ENCODE results near the gene ZNF883. TPM values are rescaled to one million over a fixed set of nuclear protein-coding genes. Genes with fewer than 3 reads are reported as not detected.

The ZNF883 gene
- total RNA-seq, 1 donor from 2014 or later, result 6.1 TPM

GRCh38 chr9:112945620-112946208, 66.3 kb downstream of the ZNF883 start:
- no peak overlapping the region for H3K4me3 Mint-ChIP-seq (ENCODE audit: unreplicated experiment)
- DNase-seq (ENCODE audit: low spot score), result peak; percentile 5
- H3K36me3 Mint-ChIP-seq (ENCODE audit: low read depth, unreplicated experiment), result peaks cover 4% of the 10 kb centered on the region
- peaks cover 2% of the 10 kb centered on the region for H3K27me3 Mint-ChIP-seq (ENCODE audit: unreplicated experiment)
- H3K9me3 Mint-ChIP-seq (ENCODE audit: unreplicated experiment), result no peaks in the 10 kb centered on the region
- H3K27ac Mint-ChIP-seq (ENCODE audit: unreplicated experiment), result no peak overlapping the region
- no peaks in the 10 kb centered on the region for H3K4me1 Mint-ChIP-seq (ENCODE audit: unreplicated experiment)
- no peak for TF ChIP-seq CTCF (IDR thresholded peaks at IDR 0.05; ENCODE audit: unreplicated experiment)

- no peak overlapping the region for H3K27ac Mint-ChIP-seq (ENCODE audit: unreplicated experiment)
- no peak for DNase-seq (ENCODE audit: low spot score)
- TF ChIP-seq CTCF (IDR thresholded peaks at IDR 0.05; ENCODE audit: unreplicated experiment), result no peak
- no peaks in the 10 kb centered on the region for H3K36me3 Mint-ChIP-seq (ENCODE audit: low read depth, unreplicated experiment)
- H3K4me3 Mint-ChIP-seq (ENCODE audit: unreplicated experiment), result no peak overlapping the region
- no peaks in the 10 kb centered on the region for H3K27me3 Mint-ChIP-seq (ENCODE audit: unreplicated experiment)
- H3K4me1 Mint-ChIP-seq (ENCODE audit: unreplicated experiment), result peaks cover 3% of the 10 kb centered on the region
- no peaks in the 10 kb centered on the region for H3K9me3 Mint-ChIP-seq (ENCODE audit: unreplicated experiment)
Measured at GRCh38 chr9:112939418-112939817, 72.6 kb downstream of the ZNF883 start.

GRCh38 chr9:112933696-112934095, 78.3 kb downstream of the ZNF883 start:
- DNase-seq (ENCODE audit: low spot score), result peak; percentile 6
- H3K36me3 Mint-ChIP-seq (ENCODE audit: low read depth, unreplicated experiment), result no peaks in the 10 kb centered on the region
- H3K27me3 Mint-ChIP-seq (ENCODE audit: unreplicated experiment), result no peaks in the 10 kb centered on the region
- H3K4me3 Mint-ChIP-seq (ENCODE audit: unreplicated experiment), result no peak overlapping the region
- H3K27ac Mint-ChIP-seq (ENCODE audit: unreplicated experiment), result no peak overlapping the region
- no peaks in the 10 kb centered on the region for H3K9me3 Mint-ChIP-seq (ENCODE audit: unreplicated experiment)
- no peak for TF ChIP-seq CTCF (IDR thresholded peaks at IDR 0.05; ENCODE audit: unreplicated experiment)
- peaks cover 17% of the 10 kb centered on the region for H3K4me1 Mint-ChIP-seq (ENCODE audit: unreplicated experiment)

- H3K4me1 Mint-ChIP-seq (ENCODE audit: unreplicated experiment), result no peaks in the 10 kb centered on the region
- H3K9me3 Mint-ChIP-seq (ENCODE audit: unreplicated experiment), result no peaks in the 10 kb centered on the region
- H3K27ac Mint-ChIP-seq (ENCODE audit: unreplicated experiment), result no peak overlapping the region
- H3K27me3 Mint-ChIP-seq (ENCODE audit: unreplicated experiment), result no peaks in the 10 kb centered on the region
- DNase-seq (ENCODE audit: low spot score), result peak; percentile 43
- peak; percentile 47 for TF ChIP-seq CTCF (IDR thresholded peaks at IDR 0.05; ENCODE audit: unreplicated experiment)
- H3K36me3 Mint-ChIP-seq (ENCODE audit: low read depth, unreplicated experiment), result no peaks in the 10 kb centered on the region
- H3K4me3 Mint-ChIP-seq (ENCODE audit: unreplicated experiment), result no peak overlapping the region
Measured at GRCh38 chr9:112925058-112925641, 86.8 kb downstream of the ZNF883 start.

GRCh38 chr9:112921549-112921948, 90.4 kb downstream of the ZNF883 start:
- DNase-seq (ENCODE audit: low spot score), result peak; percentile 23
- no peaks in the 10 kb centered on the region for H3K36me3 Mint-ChIP-seq (ENCODE audit: low read depth, unreplicated experiment)
- no peak for TF ChIP-seq CTCF (IDR thresholded peaks at IDR 0.05; ENCODE audit: unreplicated experiment)
- H3K27me3 Mint-ChIP-seq (ENCODE audit: unreplicated experiment), result no peaks in the 10 kb centered on the region
- no peak overlapping the region for H3K27ac Mint-ChIP-seq (ENCODE audit: unreplicated experiment)
- no peaks in the 10 kb centered on the region for H3K9me3 Mint-ChIP-seq (ENCODE audit: unreplicated experiment)
- H3K4me3 Mint-ChIP-seq (ENCODE audit: unreplicated experiment), result no peak overlapping the region
- peaks cover 6% of the 10 kb centered on the region for H3K4me1 Mint-ChIP-seq (ENCODE audit: unreplicated experiment)

All from endothelial cell (in vitro differentiated cells).